T-helper 1 cell treated with Interleukin-12 subunit alpha and Interleukin-12 subunit beta and Interleukin-4 antibody, amounts not matched to agents 30 μg/mL and 1 μg/mL, for 36 hours (primary cell): ENCODE results near the gene ISM2.
A peak's percentile ranks its signal among the peaks of the same experiment; 100 is the strongest.

Source experiments
- H3K27ac Mint-ChIP-seq: one replicate; pipeline ENCODE4 v1.8.0; 2021; ENCODE audit warnings: mild to moderate bottlenecking, mixed read lengths
- H3K27me3 Mint-ChIP-seq: one replicate; pipeline ENCODE4 v1.8.0; 2021; ENCODE audit warnings: low read depth, mixed read lengths
- H3K36me3 Mint-ChIP-seq: one replicate; pipeline ENCODE4 v1.8.0; 2021; ENCODE audit warnings: low read depth, mixed read lengths
- H3K4me1 Mint-ChIP-seq: one replicate; pipeline ENCODE4 v1.8.0; 2021; ENCODE audit warnings: low read depth, mixed read lengths
- H3K4me3 Mint-ChIP-seq: one replicate; pipeline ENCODE4 v1.8.0; 2021; ENCODE audit warnings: mild to moderate bottlenecking, moderate library complexity, mixed read lengths
- H3K9me3 Mint-ChIP-seq: one replicate; pipeline ENCODE4 v1.8.0; 2021; ENCODE audit warnings: mixed read lengths

The ISM2 gene

GRCh38 chr14:77524536-77524935 lies 25.9 kb upstream of the ISM2 start:
- no peak overlapping the region for H3K4me3 Mint-ChIP-seq
- H3K9me3 Mint-ChIP-seq = no peaks in the 10 kb centered on the region
- H3K4me1 Mint-ChIP-seq = peaks cover 4% of the 10 kb centered on the region
- peaks cover 23% of the 10 kb centered on the region for H3K36me3 Mint-ChIP-seq
- no peaks in the 10 kb centered on the region for H3K27me3 Mint-ChIP-seq
- H3K27ac Mint-ChIP-seq = no peak overlapping the region

GRCh38 chr14:77523109-77523508 lies 24.5 kb upstream of the ISM2 start:
- H3K4me1 Mint-ChIP-seq = peaks cover 4% of the 10 kb centered on the region
- H3K9me3 Mint-ChIP-seq = no peaks in the 10 kb centered on the region
- peaks cover 31% of the 10 kb centered on the region for H3K36me3 Mint-ChIP-seq
- H3K27ac Mint-ChIP-seq = no peak overlapping the region
- H3K4me3 Mint-ChIP-seq = no peak overlapping the region
- H3K27me3 Mint-ChIP-seq = no peaks in the 10 kb centered on the region

- Mint-ChIP-seq H3K4me3 (no peak overlapping the region), H3K27ac (no peak overlapping the region), H3K27me3 (no peaks in the 10 kb centered on the region)
These were observed 21.9 kb upstream of the ISM2 start for GRCh38 chr14:77520555-77520954.

GRCh38 chr14:77516126-77516525 lies 17.5 kb upstream of the ISM2 start:
- H3K27me3 Mint-ChIP-seq = no peaks in the 10 kb centered on the region
- H3K27ac Mint-ChIP-seq = no peak overlapping the region
- H3K9me3 Mint-ChIP-seq = no peaks in the 10 kb centered on the region
- H3K4me3 Mint-ChIP-seq = no peak overlapping the region
- peaks cover 43% of the 10 kb centered on the region for H3K36me3 Mint-ChIP-seq
- H3K4me1 Mint-ChIP-seq = no peaks in the 10 kb centered on the region

More at GRCh38 chr14:77520555-77520954, 21.9 kb upstream of the ISM2 start:
- peaks cover 4% of the 10 kb centered on the region for H3K4me1 Mint-ChIP-seq
- no peaks in the 10 kb centered on the region for H3K9me3 Mint-ChIP-seq
- peaks cover 39% of the 10 kb centered on the region for H3K36me3 Mint-ChIP-seq

GRCh38 chr14:77511486-77512162 lies 13.0 kb upstream of the ISM2 start:
- H3K36me3 Mint-ChIP-seq = peaks cover 31% of the 10 kb centered on the region
- no peak overlapping the region for H3K4me3 Mint-ChIP-seq
- no peak overlapping the region for H3K27ac Mint-ChIP-seq
- no peaks in the 10 kb centered on the region for H3K4me1 Mint-ChIP-seq
- no peaks in the 10 kb centered on the region for H3K27me3 Mint-ChIP-seq
- no peaks in the 10 kb centered on the region for H3K9me3 Mint-ChIP-seq

GRCh38 chr14:77509366-77509765 lies 10.8 kb upstream of the ISM2 start:
- H3K4me3 Mint-ChIP-seq = no peak overlapping the region
- H3K36me3 Mint-ChIP-seq = peaks cover 32% of the 10 kb centered on the region
- H3K27me3 Mint-ChIP-seq = no peaks in the 10 kb centered on the region
- no peaks in the 10 kb centered on the region for H3K9me3 Mint-ChIP-seq
- no peaks in the 10 kb centered on the region for H3K4me1 Mint-ChIP-seq
- H3K27ac Mint-ChIP-seq = no peak overlapping the region

- no peaks in the 10 kb centered on the region for H3K4me1 Mint-ChIP-seq
- peaks cover 32% of the 10 kb centered on the region for H3K36me3 Mint-ChIP-seq
- no peak overlapping the region for H3K27ac Mint-ChIP-seq
- H3K4me3 Mint-ChIP-seq = no peak overlapping the region
- no peaks in the 10 kb centered on the region for H3K27me3 Mint-ChIP-seq
- H3K9me3 Mint-ChIP-seq = no peaks in the 10 kb centered on the region
These were observed 10.3 kb upstream of the ISM2 start for GRCh38 chr14:77508876-77509275.

- Mint-ChIP-seq H3K9me3 (peaks cover 2% of the 10 kb centered on the region), H3K36me3 (peaks cover 33% of the 10 kb centered on the region), H3K4me3 (no peak overlapping the region), H3K27ac (no peak overlapping the region), H3K27me3 (no peaks in the 10 kb centered on the region), H3K4me1 (no peaks in the 10 kb centered on the region)
These were observed 9.6 kb upstream of the ISM2 start for GRCh38 chr14:77508249-77508648.

GRCh38 chr14:77507762-77508161 lies 9.1 kb upstream of the ISM2 start:
- peaks cover 37% of the 10 kb centered on the region for H3K36me3 Mint-ChIP-seq
- H3K4me1 Mint-ChIP-seq = no peaks in the 10 kb centered on the region
- H3K4me3 Mint-ChIP-seq = no peak overlapping the region
- H3K27me3 Mint-ChIP-seq = no peaks in the 10 kb centered on the region
- no peak overlapping the region for H3K27ac Mint-ChIP-seq
- peaks cover 5% of the 10 kb centered on the region for H3K9me3 Mint-ChIP-seq

GRCh38 chr14:77505031-77505430 lies 6.4 kb upstream of the ISM2 start:
- no peaks in the 10 kb centered on the region for H3K4me1 Mint-ChIP-seq
- H3K27ac Mint-ChIP-seq = no peak overlapping the region
- peaks cover 22% of the 10 kb centered on the region for H3K36me3 Mint-ChIP-seq
- H3K9me3 Mint-ChIP-seq = peaks cover 5% of the 10 kb centered on the region
- peaks cover 15% of the 10 kb centered on the region for H3K27me3 Mint-ChIP-seq
- H3K4me3 Mint-ChIP-seq = no peak overlapping the region

- H3K9me3 Mint-ChIP-seq = peaks cover 5% of the 10 kb centered on the region
- no peaks in the 10 kb centered on the region for H3K4me1 Mint-ChIP-seq
- no peak overlapping the region for H3K27ac Mint-ChIP-seq
- peaks cover 17% of the 10 kb centered on the region for H3K36me3 Mint-ChIP-seq
- peaks cover 26% of the 10 kb centered on the region for H3K27me3 Mint-ChIP-seq
- H3K4me3 Mint-ChIP-seq = no peak overlapping the region
These were observed 4.5 kb upstream of the ISM2 start for GRCh38 chr14:77503138-77503537.

- H3K36me3 Mint-ChIP-seq = peaks cover 13% of the 10 kb centered on the region
- H3K4me3 Mint-ChIP-seq = no peak overlapping the region
- H3K27ac Mint-ChIP-seq = no peak overlapping the region
- H3K27me3 Mint-ChIP-seq = peaks cover 35% of the 10 kb centered on the region
- H3K4me1 Mint-ChIP-seq = peaks cover 2% of the 10 kb centered on the region
- peaks cover 5% of the 10 kb centered on the region for H3K9me3 Mint-ChIP-seq
These were observed 3.6 kb upstream of the ISM2 start for GRCh38 chr14:77502109-77502782.

- Mint-ChIP-seq H3K36me3 (peaks cover 5% of the 10 kb centered on the region), H3K27me3 (peaks cover 52% of the 10 kb centered on the region), H3K27ac (no peak overlapping the region), H3K4me1 (peaks cover 2% of the 10 kb centered on the region), H3K4me3 (peak overlapping the region; percentile 44), H3K9me3 (peaks cover 5% of the 10 kb centered on the region)
These were observed 440 bp upstream of the ISM2 start for GRCh38 chr14:77498984-77499527.

- Mint-ChIP-seq H3K27ac (no peak overlapping the region), H3K27me3 (peaks cover 40% of the 10 kb centered on the region), H3K36me3 (no peaks in the 10 kb centered on the region), H3K9me3 (no peaks in the 10 kb centered on the region), H3K4me1 (peaks cover 2% of the 10 kb centered on the region), H3K4me3 (no peak overlapping the region)
These were observed 3.3 kb downstream of the ISM2 start for GRCh38 chr14:77495334-77495733.

GRCh38 chr14:77491056-77491455 lies 7.6 kb downstream of the ISM2 start:
- no peaks in the 10 kb centered on the region for H3K36me3 Mint-ChIP-seq
- no peak overlapping the region for H3K4me3 Mint-ChIP-seq
- no peak overlapping the region for H3K27ac Mint-ChIP-seq
- H3K4me1 Mint-ChIP-seq = no peaks in the 10 kb centered on the region
- peaks cover 11% of the 10 kb centered on the region for H3K27me3 Mint-ChIP-seq
- H3K9me3 Mint-ChIP-seq = no peaks in the 10 kb centered on the region
